Measurements from ENCODE around the gene SUN1. TPM values are rescaled to one million over a fixed set of nuclear protein-coding genes. Genes with fewer than 3 reads are reported as not detected.
"Not testable (repeated sequence)": the region's sequence is repeated elsewhere in the genome, so short reads cannot be mapped to it uniquely, and the experiment has no call there.

Gene SUN1
- total RNA-seq, 1 experiment from 2014 or later = 126 TPM

DNA sequence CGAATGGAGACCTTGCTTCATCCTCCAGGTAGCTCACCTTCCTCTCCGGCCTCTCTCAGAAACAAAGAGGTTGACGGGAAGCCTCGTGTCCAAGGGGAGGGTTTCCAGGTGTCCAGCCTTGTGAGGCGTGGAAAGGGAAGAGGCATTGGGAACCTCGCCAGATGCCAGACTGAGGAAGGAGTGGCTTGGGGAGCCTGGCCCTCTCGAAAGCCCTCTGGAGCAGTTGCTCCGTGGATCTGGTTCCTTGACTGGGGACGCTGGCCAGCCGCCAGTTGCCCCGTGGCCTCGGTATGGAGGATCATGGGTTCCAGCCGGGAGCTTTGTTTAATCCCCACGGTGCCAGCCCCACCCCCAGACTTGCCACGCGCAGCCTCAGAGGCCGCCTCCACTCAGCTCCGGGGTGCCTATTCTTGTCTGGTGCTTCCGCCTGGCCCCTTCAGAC lies 30.3 kb upstream of the SUN1 start:
- BruUV-seq (replicated peaks) = no TSS peak
- no peaks in the 10 kb centered on the region for H3K4me1 Mint-ChIP-seq (ENCODE audit: insufficient read depth, unreplicated experiment)
- CTCF ChIA-PET = interaction anchor here (0.7 to 1.2 kb wide), 3 partner anchors 10 to 705 kb away, joined by 3 to 4 read pairs (median 4); no protein-coding TSS in a partner anchor

GRCh38 chr7:802500-803242 lies 29.6 kb upstream of the SUN1 start:
- no peak for DNase-seq (ENCODE audit: unreplicated experiment)
- intact Hi-C loops (cut with micrococcal nuclease) = no loop called here
- no peak overlapping the region for H3K27ac Mint-ChIP-seq (ENCODE audit: low read depth, unreplicated experiment)
- H3K36me3 Mint-ChIP-seq (ENCODE audit: insufficient read depth, unreplicated experiment) = no peaks in the 10 kb centered on the region
- no peak overlapping the region for H3K4me3 Mint-ChIP-seq (ENCODE audit: unreplicated experiment)
- TF ChIP-seq CTCF (IDR thresholded peaks at IDR 0.05; ENCODE audit: unreplicated experiment) = no peak
- H3K27me3 Mint-ChIP-seq (ENCODE audit: insufficient read depth, unreplicated experiment) = no peaks in the 10 kb centered on the region
- no peaks in the 10 kb centered on the region for H3K4me1 Mint-ChIP-seq (ENCODE audit: insufficient read depth, unreplicated experiment)
- ChIA-PET POLR2A (no interaction called here), CTCF (interaction anchor here (0.6 to 1.0 kb wide), 2 partner anchors 9 to 153 kb away, joined by 3 to 4 read pairs; no protein-coding TSS in a partner anchor)
- BruUV-seq (replicated peaks) = no TSS peak
- H3K9me3 Mint-ChIP-seq (ENCODE audit: unreplicated experiment) = no peaks in the 10 kb centered on the region

More for the DNA sequence above, 30.3 kb upstream of the SUN1 start:
- intact Hi-C loops (cut with micrococcal nuclease) = no loop called here
- Mint-ChIP-seq H3K36me3 (ENCODE audit: insufficient read depth, unreplicated experiment) (no peaks in the 10 kb centered on the region), H3K9me3 (ENCODE audit: unreplicated experiment) (no peaks in the 10 kb centered on the region), H3K27me3 (ENCODE audit: insufficient read depth, unreplicated experiment) (no peaks in the 10 kb centered on the region), H3K4me3 (ENCODE audit: unreplicated experiment) (no peak overlapping the region), H3K27ac (ENCODE audit: low read depth, unreplicated experiment) (no peak overlapping the region)
- POLR2A ChIA-PET = no interaction called here
- peak; percentile 33 for DNase-seq (ENCODE audit: unreplicated experiment)
- no peak for TF ChIP-seq CTCF (IDR thresholded peaks at IDR 0.05; ENCODE audit: unreplicated experiment)

DNA sequence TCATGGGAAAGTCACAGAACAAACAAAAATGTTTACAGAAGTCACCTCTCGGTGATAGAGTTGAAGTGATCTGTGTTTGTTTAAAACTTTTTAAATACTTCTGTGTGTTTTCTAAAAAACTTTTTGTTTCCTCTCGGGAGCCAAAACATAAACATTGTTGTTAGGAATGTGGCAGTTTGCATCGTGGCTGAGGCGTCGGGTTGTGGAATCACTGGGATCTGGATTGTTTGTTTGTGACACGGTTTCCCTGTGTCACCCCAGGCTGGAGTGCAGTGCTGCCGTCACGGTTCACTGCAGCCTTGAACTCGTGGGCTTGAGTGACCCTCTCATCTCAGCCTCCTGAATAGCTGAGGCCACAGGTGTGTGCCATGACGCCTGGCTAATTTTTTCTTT lies 29.0 kb upstream of the SUN1 start:
- no peak for TF ChIP-seq CTCF (IDR thresholded peaks at IDR 0.05; ENCODE audit: unreplicated experiment)
- Mint-ChIP-seq H3K36me3 (ENCODE audit: insufficient read depth, unreplicated experiment) (no peaks in the 10 kb centered on the region), H3K4me3 (ENCODE audit: unreplicated experiment) (no peak overlapping the region), H3K27me3 (ENCODE audit: insufficient read depth, unreplicated experiment) (no peaks in the 10 kb centered on the region), H3K4me1 (ENCODE audit: insufficient read depth, unreplicated experiment) (no peaks in the 10 kb centered on the region), H3K9me3 (ENCODE audit: unreplicated experiment) (no peaks in the 10 kb centered on the region), H3K27ac (ENCODE audit: low read depth, unreplicated experiment) (no peak overlapping the region)
- ChIA-PET POLR2A (no interaction called here), CTCF (interaction anchor here (0.6 kb wide), 1 partner anchor 152 kb away, joined by 3 read pairs; no protein-coding TSS in a partner anchor)
- intact Hi-C loops (cut with micrococcal nuclease) = no loop called here
- DNase-seq (ENCODE audit: unreplicated experiment) = no peak
- no TSS peak for BruUV-seq (replicated peaks)

DNA sequence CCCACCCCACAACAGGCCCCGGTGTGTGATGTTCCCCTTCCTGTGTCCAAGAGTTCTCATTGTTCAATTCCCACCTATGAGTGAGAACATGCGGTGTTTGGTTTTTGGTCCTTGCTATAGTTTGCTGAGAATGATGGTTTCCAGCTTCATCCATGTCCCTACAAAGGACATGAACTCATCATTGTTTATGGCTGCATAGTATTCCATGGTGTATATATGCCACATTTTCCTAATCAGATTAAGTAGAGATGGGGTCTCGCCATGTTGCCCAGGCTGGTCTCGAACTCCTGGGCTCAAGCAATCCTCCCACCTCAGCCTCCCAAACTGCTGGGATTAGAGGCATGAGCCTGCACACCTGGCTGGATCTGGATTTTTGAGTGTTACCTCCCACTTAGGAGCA lies 28.5 kb upstream of the SUN1 start:
- H3K36me3 Mint-ChIP-seq (ENCODE audit: insufficient read depth, unreplicated experiment); H3K27ac Mint-ChIP-seq (ENCODE audit: low read depth, unreplicated experiment); H3K4me3 Mint-ChIP-seq (ENCODE audit: unreplicated experiment); H3K27me3 Mint-ChIP-seq (ENCODE audit: insufficient read depth, unreplicated experiment); POLR2A ChIA-PET; H3K9me3 Mint-ChIP-seq (ENCODE audit: unreplicated experiment); H3K4me1 Mint-ChIP-seq (ENCODE audit: insufficient read depth, unreplicated experiment); CTCF ChIA-PET; DNase-seq (ENCODE audit: unreplicated experiment); intact Hi-C loops (cut with micrococcal nuclease); BruUV-seq (replicated peaks): not testable (repeated sequence)

Measured in MCF 10A (cell line).